Progenitor cell of endocrine pancreas (in vitro differentiated cells): ENCODE data around the gene ERVFRD-1. TPM values are rescaled to one million over a fixed set of nuclear protein-coding genes. Genes with fewer than 3 reads are reported as not detected.

Experiments used
- DNase-seq: peaks from one replicate; pipeline ENCODE4 v3.0.0; 2021; ENCODE audit warnings: low spot score; ENCODE audit not compliant: unreplicated experiment
- H3K27ac Mint-ChIP-seq: 2 replicates; pipeline ENCODE4 v1.8.0; 2021; ENCODE audit warnings: mild to moderate bottlenecking, moderate library complexity, mixed read lengths
- H3K27me3 Mint-ChIP-seq: 2 replicates; pipeline ENCODE4 v1.8.0; 2021; ENCODE audit warnings: mixed read lengths
- H3K36me3 Mint-ChIP-seq: 2 replicates; pipeline ENCODE4 v1.8.0; 2022; ENCODE audit warnings: mixed read lengths; ENCODE audit not compliant: insufficient read depth
- H3K4me1 Mint-ChIP-seq: 2 replicates; pipeline ENCODE4 v1.8.0; 2021; ENCODE audit warnings: low read depth, mixed read lengths
- H3K4me3 Mint-ChIP-seq: 2 replicates; pipeline ENCODE4 v1.8.0; 2021; ENCODE audit warnings: low read depth, mild to moderate bottlenecking, moderate library complexity, mixed read lengths
- H3K9me3 Mint-ChIP-seq: 2 replicates; pipeline ENCODE4 v1.8.0; 2021; ENCODE audit warnings: low read depth, mixed read lengths
- total RNA-seq: library from RNA; stranded (reverse); gene quantifications from 2 replicates; pipeline ENCODE4 v1.2.1, GENCODE V29; 2021
- TF ChIP-seq, protein P1 (sequence below): fragments of 200-600 bp; sonication (generic); IDR thresholded peaks from one replicate; pipeline ENCODE4 v1.5.0; 2021; ENCODE audit warnings: antibody characterized with exemption, mild to moderate bottlenecking; ENCODE audit not compliant: unreplicated experiment

The ERVFRD-1 gene
- total RNA-seq, 1 donor from 2014 or later: not detected

DNA sequence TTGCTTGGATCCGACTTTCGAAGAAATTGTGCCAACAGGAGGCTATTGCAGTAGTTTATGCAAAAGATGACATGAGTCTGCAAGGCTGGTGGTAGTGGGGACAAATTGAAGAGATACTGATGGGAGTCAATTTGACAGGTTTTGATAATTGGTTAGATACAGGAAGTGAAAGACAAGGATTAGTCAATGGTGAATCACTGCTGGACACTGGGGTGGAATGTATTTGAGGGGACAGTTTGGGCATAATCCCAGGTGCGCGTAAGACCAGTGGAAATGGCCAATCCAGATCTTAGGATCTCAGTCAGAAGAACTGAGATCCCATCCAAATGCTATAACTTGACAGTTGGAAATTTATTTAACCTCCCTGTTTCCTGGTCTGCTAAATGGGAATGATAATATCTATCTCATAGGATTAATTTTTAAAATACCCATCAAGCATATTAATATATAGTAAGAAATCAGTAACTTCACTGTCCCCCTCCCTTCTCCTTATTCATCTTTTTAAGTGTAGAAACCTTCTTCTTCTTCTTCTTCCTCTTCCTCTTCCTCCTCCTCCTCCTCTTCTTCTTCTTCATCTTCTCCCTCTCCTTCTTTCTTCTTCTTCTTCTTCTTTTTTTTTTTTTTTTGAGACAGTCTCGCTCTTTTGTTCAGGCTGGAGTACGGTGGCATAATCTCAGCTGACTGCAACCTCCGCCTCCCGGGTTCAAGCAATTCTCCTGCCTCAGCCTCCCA, 30.9 kb upstream of the ERVFRD-1 start:
- Mint-ChIP-seq H3K36me3 (no peaks in the 10 kb centered on the region), H3K9me3 (no peaks in the 10 kb centered on the region), H3K27ac (no peak overlapping the region), H3K4me3 (no peak overlapping the region), H3K27me3 (no peaks in the 10 kb centered on the region), H3K4me1 (no peaks in the 10 kb centered on the region)
- TF ChIP-seq, protein P1, sequence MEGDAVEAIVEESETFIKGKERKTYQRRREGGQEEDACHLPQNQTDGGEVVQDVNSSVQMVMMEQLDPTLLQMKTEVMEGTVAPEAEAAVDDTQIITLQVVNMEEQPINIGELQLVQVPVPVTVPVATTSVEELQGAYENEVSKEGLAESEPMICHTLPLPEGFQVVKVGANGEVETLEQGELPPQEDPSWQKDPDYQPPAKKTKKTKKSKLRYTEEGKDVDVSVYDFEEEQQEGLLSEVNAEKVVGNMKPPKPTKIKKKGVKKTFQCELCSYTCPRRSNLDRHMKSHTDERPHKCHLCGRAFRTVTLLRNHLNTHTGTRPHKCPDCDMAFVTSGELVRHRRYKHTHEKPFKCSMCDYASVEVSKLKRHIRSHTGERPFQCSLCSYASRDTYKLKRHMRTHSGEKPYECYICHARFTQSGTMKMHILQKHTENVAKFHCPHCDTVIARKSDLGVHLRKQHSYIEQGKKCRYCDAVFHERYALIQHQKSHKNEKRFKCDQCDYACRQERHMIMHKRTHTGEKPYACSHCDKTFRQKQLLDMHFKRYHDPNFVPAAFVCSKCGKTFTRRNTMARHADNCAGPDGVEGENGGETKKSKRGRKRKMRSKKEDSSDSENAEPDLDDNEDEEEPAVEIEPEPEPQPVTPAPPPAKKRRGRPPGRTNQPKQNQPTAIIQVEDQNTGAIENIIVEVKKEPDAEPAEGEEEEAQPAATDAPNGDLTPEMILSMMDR: no peak
- DNase-seq: no peak

DNA sequence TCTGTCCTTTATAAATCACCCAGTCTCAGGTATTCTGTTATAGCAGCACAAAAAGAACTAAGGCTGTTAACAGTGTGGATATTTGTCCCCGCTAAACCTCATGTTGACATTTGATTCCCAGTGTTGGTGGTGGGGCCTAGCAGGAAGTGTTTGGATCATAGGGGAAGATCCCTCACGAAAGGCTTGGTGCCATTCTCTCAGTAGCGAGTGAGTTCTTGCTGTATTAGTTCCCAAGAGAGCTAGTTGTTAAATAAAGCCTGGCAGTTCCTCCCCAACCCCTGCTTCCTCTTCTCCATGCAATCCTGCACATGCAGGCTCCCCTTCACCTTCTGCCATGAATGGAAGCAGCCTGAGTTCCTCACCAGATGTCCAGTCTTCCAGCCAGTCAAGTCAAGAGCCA, 29.8 kb upstream of the ERVFRD-1 start:
- Mint-ChIP-seq H3K9me3 (no peaks in the 10 kb centered on the region), H3K4me3 (no peak overlapping the region), H3K27ac (no peak overlapping the region), H3K4me1 (no peaks in the 10 kb centered on the region), H3K36me3 (no peaks in the 10 kb centered on the region), H3K27me3 (no peaks in the 10 kb centered on the region)
- TF ChIP-seq, protein P1: no peak
- no peak for DNase-seq

DNA sequence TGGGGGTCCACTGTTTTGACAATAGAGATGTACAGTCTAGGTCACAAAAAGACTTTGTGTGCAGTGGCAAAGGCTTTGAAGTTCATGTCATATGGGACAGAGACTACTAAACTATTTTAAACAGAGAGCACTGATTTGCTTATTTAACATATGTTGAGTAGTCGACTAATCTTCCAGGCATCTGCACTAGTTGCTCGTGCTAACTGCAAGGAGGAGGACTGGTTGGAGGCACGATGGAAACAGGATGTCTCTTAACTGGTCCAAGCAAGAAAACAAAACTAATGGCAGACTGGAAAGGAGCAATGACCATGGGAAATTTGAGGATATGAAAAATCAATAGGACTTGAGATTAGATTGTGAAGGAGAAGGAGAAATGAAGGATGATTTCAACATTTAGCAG, 28.5 kb upstream of the ERVFRD-1 start:
- no peaks in the 10 kb centered on the region for H3K4me1 Mint-ChIP-seq
- TF ChIP-seq, protein P1: no peak
- DNase-seq: no peak
- H3K27me3 Mint-ChIP-seq: no peaks in the 10 kb centered on the region
- no peak overlapping the region for H3K27ac Mint-ChIP-seq
- no peak overlapping the region for H3K4me3 Mint-ChIP-seq
- no peaks in the 10 kb centered on the region for H3K9me3 Mint-ChIP-seq
- H3K36me3 Mint-ChIP-seq: peaks cover 3% of the 10 kb centered on the region

DNA sequence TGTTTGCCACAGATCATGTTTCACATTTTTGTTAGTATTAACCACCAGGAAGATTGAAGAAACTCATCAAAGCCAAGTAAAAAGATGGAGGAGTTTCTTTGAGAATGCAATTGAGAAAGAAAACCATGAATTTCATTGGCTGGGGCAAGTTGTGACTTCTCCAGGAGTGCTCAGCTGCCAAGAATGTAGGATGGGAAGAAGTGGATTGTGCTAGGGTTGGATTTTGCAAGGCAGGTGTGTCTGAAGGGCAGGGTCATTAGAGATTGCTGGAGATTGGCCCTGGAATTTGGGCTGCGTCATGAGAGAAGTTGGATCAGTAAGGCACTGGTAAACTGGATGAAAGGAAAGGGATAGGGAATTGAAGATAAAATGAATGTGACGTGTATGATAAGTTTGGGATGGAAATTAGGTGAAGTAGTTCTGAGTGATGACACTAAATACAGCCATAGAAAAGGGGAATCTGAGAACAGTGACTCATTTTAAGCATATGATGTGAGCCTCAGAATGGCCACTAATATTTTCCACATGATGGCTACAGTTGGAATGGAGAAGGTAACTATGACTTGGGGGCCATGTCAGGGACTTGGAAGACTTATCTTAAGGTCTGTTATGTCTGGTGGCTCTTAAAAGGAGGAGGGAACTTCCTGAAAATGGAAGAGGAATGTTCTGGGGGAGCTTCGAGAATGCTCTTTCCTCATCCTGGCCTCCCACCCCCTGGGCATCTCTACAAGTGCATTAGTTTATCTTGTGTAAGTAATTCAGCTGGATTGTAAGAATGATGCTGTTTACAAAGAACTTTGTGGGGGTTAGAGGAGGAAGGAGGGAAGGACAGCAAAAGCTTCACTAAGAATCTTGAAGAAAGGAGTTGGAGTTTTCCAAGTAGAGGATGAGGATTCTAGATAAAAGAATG, 27.8 kb upstream of the ERVFRD-1 start:
- no peak for DNase-seq
- Mint-ChIP-seq H3K27ac (no peak overlapping the region), H3K36me3 (peaks cover 8% of the 10 kb centered on the region), H3K4me1 (no peaks in the 10 kb centered on the region), H3K9me3 (no peaks in the 10 kb centered on the region), H3K4me3 (no peak overlapping the region), H3K27me3 (no peaks in the 10 kb centered on the region)
- TF ChIP-seq, protein P1: no peak

DNA sequence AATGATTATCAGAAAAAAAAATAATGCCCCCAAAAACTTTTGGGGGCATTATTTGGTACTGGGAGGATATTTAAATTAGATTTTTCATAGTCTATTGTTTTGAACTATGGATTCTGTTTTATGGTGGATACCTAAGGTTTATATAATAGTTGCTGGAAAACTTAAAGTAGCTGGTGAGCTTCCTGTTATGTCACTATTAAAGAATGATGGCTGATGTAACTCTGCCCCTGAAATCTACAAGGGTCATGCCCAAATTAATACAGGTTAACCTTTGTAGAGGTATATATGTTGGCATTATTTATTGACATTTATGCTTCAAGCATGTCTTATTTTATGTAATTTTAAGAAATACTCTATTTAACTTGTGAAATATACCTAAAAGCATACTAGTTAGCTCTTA, 25.3 kb upstream of the ERVFRD-1 start:
- Mint-ChIP-seq H3K9me3 (no peaks in the 10 kb centered on the region), H3K4me1 (no peaks in the 10 kb centered on the region), H3K36me3 (peaks cover 8% of the 10 kb centered on the region), H3K4me3 (no peak overlapping the region), H3K27me3 (no peaks in the 10 kb centered on the region), H3K27ac (no peak overlapping the region)
- DNase-seq: no peak
- TF ChIP-seq, protein P1: no peak
